ENCODE results near the gene C16orf89.
"Not testable (repeated sequence)": the region's sequence is repeated elsewhere in the genome, so short reads cannot be mapped to it uniquely, and the experiment has no call there.

Gene C16orf89

GRCh38 chr16:5060073-5060641 lies 5.6 kb downstream of the C16orf89 start:
- no peak for DNase-seq (ENCODE audit: low spot score)

GRCh38 chr16:5059386-5060072 lies 6.2 kb downstream of the C16orf89 start:
- DNase-seq (ENCODE audit: low spot score), result no peak

GRCh38 chr16:5058476-5058875 lies 7.3 kb downstream of the C16orf89 start:
- DNase-seq (ENCODE audit: low spot score), result no peak

- no peak for DNase-seq (ENCODE audit: low spot score)
These were observed 9.4 kb downstream of the C16orf89 start for GRCh38 chr16:5056352-5056751.

- no peak for DNase-seq (ENCODE audit: low spot score)
These were observed 10.6 kb downstream of the C16orf89 start for GRCh38 chr16:5054876-5055865.

- DNase-seq (ENCODE audit: low spot score), result no peak
These were observed 18.8 kb downstream of the C16orf89 start for GRCh38 chr16:5046914-5047313.

GRCh38 chr16:5045499-5046115 lies 20.1 kb downstream of the C16orf89 start:
- no peak for DNase-seq (ENCODE audit: low spot score)

GRCh38 chr16:5044581-5044980 lies 21.2 kb downstream of the C16orf89 start:
- DNase-seq (ENCODE audit: low spot score), result not testable (repeated sequence)

GRCh38 chr16:5044011-5044540 lies 21.7 kb downstream of the C16orf89 start:
- DNase-seq (ENCODE audit: low spot score), result no peak

- DNase-seq (ENCODE audit: low spot score), result peak; percentile 21
These were observed 23.1 kb downstream of the C16orf89 start for GRCh38 chr16:5042574-5043171.

- DNase-seq (ENCODE audit: low spot score), result peak; percentile 92
These were observed 24.1 kb downstream of the C16orf89 start for GRCh38 chr16:5041600-5042133.

- no peak for DNase-seq (ENCODE audit: low spot score)
These were observed 25.3 kb downstream of the C16orf89 start for GRCh38 chr16:5040451-5040850.

- DNase-seq (ENCODE audit: low spot score), result no peak
These were observed 29.3 kb downstream of the C16orf89 start for GRCh38 chr16:5036228-5037156.

- DNase-seq (ENCODE audit: low spot score), result no peak
These were observed 29.9 kb downstream of the C16orf89 start for GRCh38 chr16:5035909-5036227.

- no peak for DNase-seq (ENCODE audit: low spot score)
These were observed 31.6 kb downstream of the C16orf89 start for GRCh38 chr16:5034167-5034523.

GRCh38 chr16:5033256-5034166 lies 32.2 kb downstream of the C16orf89 start, which contains the start of gene NAGPA:
NAGPA (minus strand) TSS chr16:5033935; CDS start chr16:5033914, 21 bp downstream.
- DNase-seq (ENCODE audit: low spot score), result peak; percentile 81

GRCh38 chr16:5032748-5033167 lies 33.0 kb downstream of the C16orf89 start:
- DNase-seq (ENCODE audit: low spot score), result peak; percentile 30

- DNase-seq (ENCODE audit: low spot score), result peak; percentile 26
These were observed 34.2 kb downstream of the C16orf89 start for GRCh38 chr16:5031601-5032000.

- DNase-seq (ENCODE audit: low spot score), result no peak
These were observed 35.4 kb downstream of the C16orf89 start for GRCh38 chr16:5030251-5030870.

Measured in kidney tubule cell (primary cell).